Sciatic nerve (tissue), 2 donors: Measurements from ENCODE around the gene C1orf21. TPM values are rescaled to one million over a fixed set of nuclear protein-coding genes. Genes with fewer than 3 reads are reported as not detected.
A peak's percentile ranks its signal among the peaks of the same experiment; 100 is the strongest.

Experiments used
- ATAC-seq: fragments of 200-7000 bp; cut with Tn5 transposase; one replicate; pipeline ENCODE4 v1.9.1; 2020; ENCODE audit warnings: mild to moderate bottlenecking, moderate library complexity
- DNase-seq: peaks from one replicate; pipeline ENCODE4 v3.0.0-alpha.2; 2020; ENCODE audit warnings: low spot score
- intact Hi-C: fragments of 100-400 bp; cut with DNase I; formaldehyde crosslinking; loops from one replicate; pipeline ENCODE4 v1.14.2; 2022
- total RNA-seq: library from RNA; stranded (reverse); fragmentation: NEBNext Ultra II Directional; extraction: Animal tissue kit (Norgen Biotek cat#: 25700); gene quantifications from one replicate; pipeline ENCODE4 v1.2.1, GENCODE V29; 2021
- donor health status: DM: no; HTN: no; CAD: no.
- donor health status: DM: no; HTN: no; CAD: no.

C1orf21 gene
- total RNA-seq, 1 donor from 2014 or later = 81.0 TPM

GRCh38 chr1:184469396-184469795, 82.6 kb downstream of the C1orf21 start:
- ATAC-seq = no peak
- DNase-seq = no peak
- intact Hi-C loops = no loop called here

- intact Hi-C loops = no loop called here
- ATAC-seq (no peak), DNase-seq (no peak)
Measured at GRCh38 chr1:184471686-184472085, 84.9 kb downstream of the C1orf21 start.

DNA sequence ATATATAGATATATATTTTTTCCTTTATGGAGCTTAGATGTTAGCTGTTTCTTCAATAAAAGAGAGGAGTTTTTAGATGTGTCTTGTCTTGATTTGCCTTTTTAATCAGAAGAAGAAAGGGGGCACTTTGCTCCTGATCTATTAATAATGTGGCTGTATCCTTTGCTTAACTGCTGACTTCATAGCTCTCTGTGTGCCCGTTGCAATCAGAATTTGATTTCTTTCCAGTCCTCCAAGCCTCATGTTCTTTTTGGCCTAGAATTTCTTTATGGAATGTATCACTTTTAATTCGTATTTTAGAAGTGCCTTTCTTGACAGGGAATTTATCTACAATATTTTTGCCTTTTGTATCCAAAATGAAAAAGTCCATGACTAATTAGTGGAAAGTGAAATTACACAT, 85.3 kb downstream of the C1orf21 start:
- intact Hi-C loops = no loop called here
- DNase-seq (no peak), ATAC-seq (peak; percentile 79)

DNA sequence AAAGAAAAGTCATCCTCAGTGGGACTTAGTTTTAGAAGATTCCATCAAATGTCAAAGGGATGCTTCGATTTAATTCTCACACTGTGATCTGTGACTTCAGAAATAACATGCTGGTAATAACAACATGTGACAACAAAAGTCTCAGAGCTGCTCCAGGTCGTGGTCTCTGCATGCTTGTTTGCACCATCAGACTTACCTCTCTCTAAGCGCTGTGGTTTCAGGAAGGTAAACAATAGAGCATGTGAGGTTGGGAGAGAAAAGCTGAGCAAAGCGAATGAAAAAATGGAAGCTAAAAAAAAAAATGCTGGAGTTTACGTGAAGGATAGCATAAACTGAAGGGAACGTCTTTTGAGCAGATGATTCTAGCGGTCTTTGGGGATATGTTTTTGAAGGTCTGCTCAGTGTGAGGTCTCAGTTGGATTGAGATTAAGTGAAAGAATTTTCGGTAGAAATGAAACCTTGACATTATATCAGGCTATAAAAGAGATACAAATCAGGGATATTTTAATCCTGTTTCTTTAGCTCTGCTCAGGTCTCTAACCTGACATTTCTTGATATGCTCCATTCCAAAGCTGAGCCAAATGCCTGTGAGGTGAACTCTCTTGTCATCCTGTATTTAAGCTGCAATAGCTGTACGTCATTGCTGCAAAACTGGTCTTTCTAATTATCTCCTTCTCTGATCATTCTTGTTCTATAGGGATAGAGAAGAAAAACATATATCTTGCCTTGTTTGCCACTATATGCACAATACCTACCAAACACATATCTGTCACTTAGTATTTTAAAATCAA, 86.5 kb downstream of the C1orf21 start:
- DNase-seq (no peak), ATAC-seq (no peak)
- intact Hi-C loops = no loop called here

- no peak for DNase-seq
- no peak for ATAC-seq
- intact Hi-C loops = no loop called here
Measured at GRCh38 chr1:184476187-184476586, 89.4 kb downstream of the C1orf21 start.

- ATAC-seq = no peak
- no peak for DNase-seq
- intact Hi-C loops = no loop called here
Measured at GRCh38 chr1:184479435-184480167, 92.8 kb downstream of the C1orf21 start.

DNA sequence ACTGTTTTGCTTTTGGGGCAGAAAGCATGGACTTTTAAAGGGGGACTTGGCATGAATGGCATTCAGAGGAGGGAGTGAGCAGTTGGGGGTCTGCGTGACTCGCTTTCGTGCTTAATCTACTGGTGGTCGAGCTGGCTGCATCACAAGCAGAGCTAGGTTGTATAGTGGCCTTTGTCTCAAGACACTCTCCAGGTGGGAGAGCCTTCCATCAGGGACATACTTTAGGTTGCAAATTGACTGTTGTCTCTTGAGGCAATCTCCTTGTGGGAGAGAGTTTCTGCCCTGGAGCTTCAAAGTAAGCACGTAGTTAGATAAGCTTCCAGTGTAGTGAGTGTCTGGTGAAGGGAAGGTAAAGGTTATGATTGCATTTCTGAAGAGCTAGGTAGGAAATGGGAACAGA, 93.9 kb downstream of the C1orf21 start:
- DNase-seq = no peak
- no peak for ATAC-seq
- intact Hi-C loops = no loop called here

- intact Hi-C loops = no loop called here
- peak; percentile 85 for ATAC-seq
- peak; percentile 81 for DNase-seq
Measured at GRCh38 chr1:184482136-184482535, 95.3 kb downstream of the C1orf21 start.

GRCh38 chr1:184483101-184483683, 96.4 kb downstream of the C1orf21 start:
- DNase-seq = peak; percentile 73
- intact Hi-C loops = no loop called here
- ATAC-seq = peak; percentile 79

DNA sequence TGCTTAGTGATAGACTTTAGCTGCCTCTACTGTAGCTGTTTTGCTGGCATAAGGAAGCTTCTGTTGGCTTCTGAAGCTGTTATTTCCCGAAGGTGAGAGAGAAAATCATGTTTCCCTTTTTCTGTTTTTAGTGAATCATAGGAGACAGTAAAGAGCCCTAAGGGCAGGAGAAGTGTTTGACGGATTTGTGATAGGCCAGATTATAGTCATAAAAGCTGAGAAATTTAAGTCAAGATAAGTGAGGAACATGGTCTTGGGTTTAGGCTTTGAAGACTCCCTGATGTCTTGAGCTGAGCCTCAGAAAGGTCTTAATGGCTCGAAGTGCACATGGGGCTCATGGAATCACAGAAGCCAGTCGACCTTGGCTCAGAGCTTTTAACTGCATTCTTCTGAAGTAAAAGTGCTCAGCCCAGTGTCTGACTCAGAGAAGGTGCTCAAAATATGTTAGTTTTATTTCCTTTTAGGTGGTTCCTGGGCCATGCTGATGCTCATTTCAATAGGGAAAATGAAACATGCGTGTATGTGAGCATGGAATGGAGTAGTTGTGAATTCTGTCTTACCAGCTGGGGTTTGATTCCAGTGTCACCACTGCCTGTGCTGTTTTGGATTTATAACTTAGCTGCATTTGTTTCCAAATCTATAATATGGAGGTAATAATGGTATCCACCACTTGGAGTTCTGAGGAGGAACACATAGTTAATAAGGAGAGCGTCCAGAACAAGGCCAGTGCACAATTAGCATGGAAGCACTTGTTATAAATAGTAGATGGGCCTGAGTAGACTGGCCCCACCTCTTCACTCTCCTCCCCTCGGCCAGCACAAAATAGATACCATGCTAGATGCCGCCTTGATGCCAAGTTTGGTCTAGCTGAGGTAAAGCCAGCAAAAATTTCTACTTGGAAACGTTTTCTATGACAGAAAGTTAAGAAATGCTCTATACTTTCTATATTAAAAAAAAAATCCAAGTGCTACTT, 99.2 kb downstream of the C1orf21 start:
- intact Hi-C loops = no loop called here
- no peak for ATAC-seq
- no peak for DNase-seq

- intact Hi-C loops = no loop called here
- no peak for ATAC-seq
- no peak for DNase-seq
Measured at GRCh38 chr1:184486761-184487445, 100.1 kb downstream of the C1orf21 start.

DNA sequence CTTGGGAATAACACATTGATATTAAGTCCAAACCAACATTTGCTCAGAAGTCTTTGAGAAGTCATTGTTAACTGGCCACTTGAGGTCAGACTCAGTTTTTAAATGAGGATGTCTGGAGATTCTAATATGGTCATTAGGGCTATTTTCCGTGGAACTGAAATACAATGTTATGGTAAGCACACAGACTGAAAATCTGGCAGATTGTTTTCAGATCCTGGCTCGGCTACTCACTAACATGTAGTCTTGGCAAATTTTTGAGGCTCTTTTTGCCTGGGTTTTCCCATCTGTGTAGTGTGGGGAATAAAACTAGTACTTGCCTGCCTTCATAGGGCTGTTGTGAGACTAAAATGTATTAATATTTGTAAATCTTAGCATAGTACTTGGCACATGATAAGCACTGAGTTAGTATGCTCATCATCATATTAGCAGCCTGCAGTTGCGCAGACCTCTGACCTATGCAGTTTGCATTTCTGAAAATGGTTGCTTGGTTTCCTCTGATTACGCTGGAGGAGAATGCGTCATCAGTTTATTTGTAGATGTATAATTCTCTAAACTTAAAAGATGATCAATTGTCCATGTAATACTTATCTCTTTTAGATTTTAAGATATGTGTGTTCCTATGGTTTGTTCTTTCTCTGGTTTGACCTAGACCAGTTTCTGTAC, 100.8 kb downstream of the C1orf21 start:
- ATAC-seq = no peak

DNA sequence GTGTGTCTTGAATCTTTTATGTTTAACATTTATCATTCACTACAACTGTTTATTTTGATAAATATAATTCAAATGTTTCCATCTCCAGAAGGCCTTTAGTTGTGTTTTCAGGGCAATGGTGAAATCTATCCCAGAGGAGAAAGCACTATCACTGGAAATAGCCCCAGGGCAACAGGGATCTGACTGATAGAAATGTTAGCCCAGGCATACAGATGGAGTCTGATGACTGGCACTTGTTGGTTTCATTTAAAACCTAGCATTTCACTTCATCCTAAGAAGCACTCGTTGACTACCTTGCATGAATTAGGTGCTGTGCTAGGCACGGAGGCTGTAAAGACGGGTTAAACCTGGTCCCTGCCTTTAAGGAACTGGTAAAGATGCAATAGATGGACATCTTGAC, 103.1 kb downstream of the C1orf21 start:
- no peak for ATAC-seq

More for the DNA sequence above, 100.8 kb downstream of the C1orf21 start:
- no peak for DNase-seq
- intact Hi-C loops = no loop called here

GRCh38 chr1:184492536-184492935, 105.7 kb downstream of the C1orf21 start:
- ATAC-seq = no peak
- intact Hi-C loops = no loop called here

More for the DNA sequence above, 103.1 kb downstream of the C1orf21 start:
- intact Hi-C loops = no loop called here
- no peak for DNase-seq

GRCh38 chr1:184493987-184494388, 107.2 kb downstream of the C1orf21 start:
- intact Hi-C loops = no loop called here
- ATAC-seq = peak; percentile 56
- no peak for DNase-seq

More at GRCh38 chr1:184492536-184492935, 105.7 kb downstream of the C1orf21 start:
- DNase-seq = no peak

DNA sequence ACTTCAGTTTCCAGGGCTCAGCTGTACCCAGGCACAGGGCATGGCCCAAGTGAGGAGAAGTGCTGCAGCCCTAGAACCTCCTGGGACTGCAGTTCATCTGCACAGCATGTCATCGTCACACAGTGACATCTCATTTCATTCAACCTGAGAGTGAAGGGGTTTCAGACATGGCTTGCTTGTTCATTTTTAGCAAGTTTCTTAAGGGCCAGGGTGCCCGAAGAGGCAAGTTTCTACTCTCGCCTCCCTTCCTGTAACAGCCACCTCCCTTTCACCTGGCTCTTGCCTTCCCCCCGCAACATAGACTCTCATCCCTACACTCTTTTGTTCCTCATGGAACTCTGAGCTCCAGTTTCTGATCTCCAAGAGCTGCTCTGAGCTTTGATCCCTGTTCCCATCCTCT, 108.1 kb downstream of the C1orf21 start:
- ATAC-seq = no peak
- intact Hi-C loops = no loop called here
- no peak for DNase-seq

DNA sequence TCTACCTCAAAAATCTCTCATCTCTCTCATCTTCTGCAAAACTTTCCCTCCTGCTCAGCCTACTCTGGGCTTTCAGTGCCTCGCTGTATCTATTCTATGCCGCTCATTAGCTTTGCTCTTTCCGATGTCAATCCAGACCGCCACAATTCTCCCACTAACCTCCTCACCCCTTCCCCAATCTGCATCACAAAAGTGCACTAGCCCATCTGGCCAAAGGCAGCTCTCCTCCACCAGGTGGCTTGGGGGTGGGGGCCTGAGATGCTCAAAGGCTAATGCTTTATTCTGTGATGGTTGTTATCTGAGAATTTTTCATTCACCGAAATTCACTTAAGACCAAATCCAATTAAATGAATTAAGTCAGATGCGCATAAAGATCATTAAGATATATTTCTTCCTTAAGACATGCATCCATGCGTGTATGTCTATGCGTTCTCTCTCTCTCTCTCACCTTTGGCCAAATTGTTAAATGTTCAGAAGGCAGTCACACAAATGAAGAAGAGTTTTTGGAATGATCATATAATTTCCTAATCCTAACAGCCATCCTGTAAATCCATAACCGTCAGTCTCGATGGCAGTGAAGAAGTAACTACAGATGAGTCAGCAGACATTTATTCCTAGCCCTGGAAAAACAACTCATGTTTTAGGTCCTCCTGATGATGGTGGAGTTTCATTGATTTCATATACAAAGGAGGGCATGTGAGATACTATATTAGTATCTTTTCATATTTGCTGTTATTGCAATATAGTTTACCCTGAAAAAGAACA, 111.3 kb downstream of the C1orf21 start:
- intact Hi-C loops = no loop called here
- ATAC-seq = no peak
- DNase-seq = no peak
